ENCODE measurements around the gene LY86. TPM values are rescaled to one million over a fixed set of nuclear protein-coding genes. Genes with fewer than 3 reads are reported as not detected.

LY86 gene
- total and polyA plus RNA-seq, 2 donors (not counting 3 experiments of a cell fraction or from before 2014, with no cell fraction given) = not detected

DNA sequence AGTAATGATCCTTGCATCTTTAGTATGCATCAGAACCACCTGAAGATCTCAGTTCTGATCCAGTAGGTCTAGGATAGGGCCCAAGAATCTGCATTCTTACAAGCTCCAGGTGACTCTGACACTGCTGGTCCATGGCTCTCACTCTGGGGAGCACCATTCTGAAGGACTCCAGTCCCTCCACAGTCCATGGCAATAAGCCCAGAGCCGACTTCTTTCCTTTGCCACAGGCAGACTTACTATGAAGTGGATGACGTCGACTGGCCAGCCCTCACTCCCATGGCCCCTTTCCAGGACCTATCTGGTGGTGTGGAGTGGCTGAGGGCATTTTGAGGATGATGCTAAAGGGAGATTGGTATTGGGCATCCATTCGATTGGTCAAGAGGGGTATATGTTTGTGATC lies 21.8 kb upstream of the LY86 start:
- no peaks in the 10 kb centered on the region for H3K36me3 ChIP-seq (ENCODE audit: control insufficient read depth in 2 of 2, extremely low read depth in 1 of 2, insufficient read depth in 2 of 2, low read length in 2 of 2)
- no peaks in the 10 kb centered on the region for H3K9me3 ChIP-seq (replicated peaks; ENCODE audit: control insufficient read depth, insufficient read depth, low read length)
- H3K27ac ChIP-seq (ENCODE audit: insufficient read depth, low read depth, low read length) = no peak overlapping the region
- TF ChIP-seq POLR2A (IDR thresholded peaks at IDR 0.05; ENCODE audit: low read depth, low read length) (no peak), EZH2 (IDR thresholded peaks at IDR 0.05; ENCODE audit: borderline replicate concordance, low read depth, low read length, severe bottlenecking) (no peak), GATA2 (IDR thresholded peaks at IDR 0.05; ENCODE audit: insufficient read depth, insufficient read length, low read depth, low read length) (no peak), FOS (IDR thresholded peaks at IDR 0.05; ENCODE audit: borderline replicate concordance, insufficient read depth, low read length) (no peak), POLR2AphosphoS5 (IDR thresholded peaks at IDR 0.05; ENCODE audit: insufficient read depth, low read depth, low read length) (no peak), MYC (IDR thresholded peaks at IDR 0.05; ENCODE audit: low read depth, low read length) (no peak), JUN (IDR thresholded peaks at IDR 0.05; ENCODE audit: borderline replicate concordance, insufficient read depth, insufficient read length, low read depth) (no peak)
- TF ChIP-seq, protein P1, sequence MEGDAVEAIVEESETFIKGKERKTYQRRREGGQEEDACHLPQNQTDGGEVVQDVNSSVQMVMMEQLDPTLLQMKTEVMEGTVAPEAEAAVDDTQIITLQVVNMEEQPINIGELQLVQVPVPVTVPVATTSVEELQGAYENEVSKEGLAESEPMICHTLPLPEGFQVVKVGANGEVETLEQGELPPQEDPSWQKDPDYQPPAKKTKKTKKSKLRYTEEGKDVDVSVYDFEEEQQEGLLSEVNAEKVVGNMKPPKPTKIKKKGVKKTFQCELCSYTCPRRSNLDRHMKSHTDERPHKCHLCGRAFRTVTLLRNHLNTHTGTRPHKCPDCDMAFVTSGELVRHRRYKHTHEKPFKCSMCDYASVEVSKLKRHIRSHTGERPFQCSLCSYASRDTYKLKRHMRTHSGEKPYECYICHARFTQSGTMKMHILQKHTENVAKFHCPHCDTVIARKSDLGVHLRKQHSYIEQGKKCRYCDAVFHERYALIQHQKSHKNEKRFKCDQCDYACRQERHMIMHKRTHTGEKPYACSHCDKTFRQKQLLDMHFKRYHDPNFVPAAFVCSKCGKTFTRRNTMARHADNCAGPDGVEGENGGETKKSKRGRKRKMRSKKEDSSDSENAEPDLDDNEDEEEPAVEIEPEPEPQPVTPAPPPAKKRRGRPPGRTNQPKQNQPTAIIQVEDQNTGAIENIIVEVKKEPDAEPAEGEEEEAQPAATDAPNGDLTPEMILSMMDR (IDR thresholded peaks at IDR 0.05; ENCODE audit: extremely low read depth in 1 of 2, insufficient read depth in 1 of 2, low read depth in 1 of 2, low read length in 2 of 2) = no peak
- TF ChIP-seq, protein P2, sequence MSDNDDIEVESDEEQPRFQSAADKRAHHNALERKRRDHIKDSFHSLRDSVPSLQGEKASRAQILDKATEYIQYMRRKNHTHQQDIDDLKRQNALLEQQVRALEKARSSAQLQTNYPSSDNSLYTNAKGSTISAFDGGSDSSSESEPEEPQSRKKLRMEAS (IDR thresholded peaks at IDR 0.05; ENCODE audit: insufficient read depth, insufficient read length) = no peak
- no peak for FAIRE-seq
- H3K27me3 ChIP-seq (ENCODE audit: control insufficient read depth in 2 of 2, insufficient read depth in 2 of 2, low read length in 2 of 2) = no peaks in the 10 kb centered on the region
- H3K79me2 ChIP-seq (ENCODE audit: control insufficient read depth, insufficient read depth, low read length) = no peaks in the 10 kb centered on the region
- BruUV-seq (replicated peaks) = no TSS peak
- H3K4me3 ChIP-seq (replicated peaks in 1 of 3; ENCODE audit: insufficient read depth in 1 of 3, low read depth in 1 of 3, low read length in 3 of 3) = no peak overlapping the region
- no peak overlapping the region for H3K9ac ChIP-seq (replicated peaks; ENCODE audit: extremely low read depth, insufficient read depth, low read length)
- H3K9me1 ChIP-seq (replicated peaks; ENCODE audit: control insufficient read depth, extremely low read depth, insufficient read depth, low read length) = no peaks in the 10 kb centered on the region
- ChIA-PET POLR2A (no interaction called here), CTCF (no interaction called here)
- no peaks in the 10 kb centered on the region for H4K20me1 ChIP-seq (replicated peaks; ENCODE audit: control insufficient read depth, extremely low read depth, insufficient read depth, low read length)
- no peak for DNase-seq (ENCODE audit: low read depth, low spot score)
- H2AFZ ChIP-seq (ENCODE audit: low read depth, low read length) = no peak overlapping the region
- dilution Hi-C loops (cut with MboI; ENCODE audit: extremely low pct_ligation_motif_present, low sequenced_read_pairs) = no loop called here
- intact Hi-C loops (cut with micrococcal nuclease) = no loop called here
- H3K4me2 ChIP-seq (ENCODE audit: insufficient read depth, low read length) = no peak overlapping the region
- no peaks in the 10 kb centered on the region for H3K4me1 ChIP-seq (ENCODE audit: control insufficient read depth, extremely low read depth, insufficient read depth, low read length)
